HCT116 (cell line): ENCODE data around the gene MBD1. TPM values are rescaled to one million over a fixed set of nuclear protein-coding genes. Genes with fewer than 3 reads are reported as not detected.
"Not testable (repeated sequence)": the region's sequence is repeated elsewhere in the genome, so short reads cannot be mapped to it uniquely, and the experiment has no call there.

Source experiments
- ATAC-seq: fragments of 200-7000 bp; cut with Tn5 transposase; 2 replicates; pipeline ENCODE4 v1.9.1; 2020; ENCODE audit warnings: mild to moderate bottlenecking, moderate library complexity
- BruUV-seq: library from RNA; stranded (reverse); fragments of 400-500 nt; replicated peaks from 2 replicates; lab custom pipeline; 2021; lab: Mats Ljungman, UMichigan
- CTCF ChIA-PET: fragments of 300-600 bp; sonication (Branson Sonifier 250); formaldehyde crosslinking; loops from one replicate; lab custom pipeline; 2021; ENCODE audit warnings: antibody characterized with exemption; lab: Charles Lee
- POLR2A ChIA-PET: fragments of 300-600, 350-600 bp; sonication (Branson Sonifier 250); formaldehyde crosslinking; loops from one replicate; lab custom pipeline; 2021; ENCODE audit warnings: antibody characterized with exemption; lab: Charles Lee
- RAD21 ChIA-PET, 2 experiments: fragments of 300-600 bp; sonication (Branson Sonifier 250); formaldehyde crosslinking; loops; one replicate each; lab custom pipeline; 2023; ENCODE audit warnings: low total read pairs in 2 of 2; ENCODE audit not compliant: uncharacterized antibody in 2 of 2, unreplicated experiment in 2 of 2, low non-redundant PET in 1 of 2; lab: Charles Lee
- DNase-seq: peaks from one replicate; pipeline ENCODE4 v3.0.0-alpha.2; 2010; ENCODE audit warnings: low read depth, low spot score
- H2AFZ ChIP-seq: fragments of 200-600 bp; shearing (Covaris generic), sonication (generic); 2 replicates; pipeline ENCODE4 v1.6.1; 2017; ENCODE audit warnings: low read depth, mixed run types, mixed read lengths, antibody characterized with exemption, low read length; ENCODE audit not compliant: poor library complexity, severe bottlenecking
- H3K27ac ChIP-seq: 2 replicates; pipeline ENCODE4 v1.5.1; 2012; ENCODE audit warnings: low read depth, low read length
- H3K27me3 ChIP-seq: fragments of 200-600 bp; sonication (generic); 2 replicates; pipeline ENCODE4 v1.6.1; 2016; ENCODE audit warnings: mixed run types, low read length, mixed read lengths; ENCODE audit not compliant: insufficient read depth
- H3K36me3 ChIP-seq, 2 experiments: fragments of 200-500 bp in 1 of 2; fragments of 200-600 bp in 1 of 2; sonication (Bioruptor generic) in 1 of 2; sonication (generic) in 1 of 2; 2 replicates each; pipeline versions ENCODE4 v1.5.1 to v1.6.1; 2014 to 2016; ENCODE audit warnings: low read length in 2 of 2, inconsistent platforms in 1 of 2, mixed read lengths in 1 of 2, mixed run types in 1 of 2; ENCODE audit not compliant: insufficient read depth in 2 of 2, control insufficient read depth in 1 of 2
- H3K4me1 ChIP-seq, 2 experiments: fragments of 200-600 bp in 1 of 2; sonication (generic) in 1 of 2; 2 replicates each; pipeline versions ENCODE4 v1.5.1 to v1.6.1; 2012 to 2017; ENCODE audit warnings: low read length in 2 of 2, inconsistent platforms in 1 of 2, mild to moderate bottlenecking in 1 of 2, mixed read lengths in 1 of 2, mixed run types in 1 of 2, moderate library complexity in 1 of 2; ENCODE audit not compliant: insufficient read depth in 2 of 2, control insufficient read depth in 1 of 2
- H3K4me2 ChIP-seq: fragments of 200-600 bp; sonication (generic); 2 replicates; pipeline ENCODE4 v1.6.1; 2017; ENCODE audit warnings: mixed run types, low read length, mixed read lengths
- H3K4me3 ChIP-seq, 2 experiments: fragments of 200-600 bp in 1 of 2; sonication (generic) in 1 of 2; replicated peaks in 1 of 2; 2 replicates each; pipeline ENCODE4 v1.5.1; 2011 to 2016; ENCODE audit warnings: low read length in 2 of 2, control low read depth in 1 of 2, low read depth in 1 of 2, mild to moderate bottlenecking in 1 of 2, mixed read lengths in 1 of 2, mixed run types in 1 of 2
- H3K79me2 ChIP-seq: fragments of 200-600 bp; sonication (generic); 2 replicates; pipeline ENCODE4 v1.6.1; 2017; ENCODE audit warnings: mild to moderate bottlenecking, mixed run types, low read length, moderate library complexity, mixed read lengths; ENCODE audit not compliant: insufficient read depth
- H3K9ac ChIP-seq: fragments of 200-600 bp; sonication (generic); 2 replicates; pipeline ENCODE4 v1.6.1; 2016; ENCODE audit warnings: low read length, mixed read lengths
- H3K9me2 ChIP-seq: fragments of 200-600 bp; sonication (generic), shearing (Covaris generic); 2 replicates; pipeline ENCODE4 v1.6.1; 2017; ENCODE audit warnings: mixed run types, mild to moderate bottlenecking, moderate library complexity; ENCODE audit not compliant: insufficient read depth
- H3K9me3 ChIP-seq, 2 experiments: fragments of 200-500 bp in 1 of 2; fragments of 200-600 bp in 1 of 2; sonication (Bioruptor generic) in 1 of 2; sonication (generic) in 1 of 2; 2 replicates each; pipeline ENCODE4 v1.6.1; 2014 to 2017; ENCODE audit warnings: low read length in 2 of 2, mixed read lengths in 2 of 2, inconsistent platforms in 1 of 2, low read depth in 1 of 2, mild to moderate bottlenecking in 1 of 2, mixed run types in 1 of 2, moderate library complexity in 1 of 2; ENCODE audit not compliant: control insufficient read depth in 1 of 2, insufficient read depth in 1 of 2
- H4K20me1 ChIP-seq: fragments of 200-600 bp; sonication (generic), shearing (Covaris generic); 2 replicates; pipeline ENCODE4 v1.6.1; 2017; ENCODE audit warnings: mixed run types, mild to moderate bottlenecking, moderate library complexity; ENCODE audit not compliant: insufficient read depth
- EZH2 ChIP-seq: fragments of 200-600 bp; sonication (generic); IDR thresholded peaks from 2 replicates; pipeline ENCODE4 v1.6.1; 2017; ENCODE audit warnings: antibody characterized with exemption, mixed run types
- EZH2phosphoT487 ChIP-seq: fragments of 200-600 bp; IDR thresholded peaks from 2 replicates; pipeline ENCODE4 v1.6.1; 2018; ENCODE audit warnings: antibody characterized with exemption, borderline replicate concordance
- FOSL1 ChIP-seq: IDR thresholded peaks from 2 replicates; pipeline ENCODE4 v1.6.1; 2012; ENCODE audit warnings: low read depth
- POLR2AphosphoS5 ChIP-seq: IDR thresholded peaks from 2 replicates; pipeline ENCODE4 v1.6.1; 2011; ENCODE audit warnings: mild to moderate bottlenecking, low read depth, low read length, moderate library complexity
- RAD21 ChIP-seq: IDR thresholded peaks from 2 replicates; pipeline ENCODE4 v1.6.1; 2012; ENCODE audit warnings: low read depth, mild to moderate bottlenecking
- SP1 ChIP-seq: IDR thresholded peaks from 2 replicates; pipeline ENCODE4 v1.6.1; 2012; ENCODE audit warnings: low read depth
- YY1 ChIP-seq: IDR thresholded peaks from 2 replicates; pipeline ENCODE4 v1.6.1; 2011; ENCODE audit warnings: low read length, low read depth, moderate library complexity, mild to moderate bottlenecking; ENCODE audit not compliant: insufficient replicate concordance; ENCODE audit errors: extremely low read depth
- intact Hi-C: fragments of 100-400 bp; cut with micrococcal nuclease; formaldehyde crosslinking; loops from 2 replicates; pipeline ENCODE4 v1.10.0; 2022
- total RNA-seq: library from RNA; stranded (reverse); gene quantifications from one replicate; pipeline ENCODE4 v1.2.1, GENCODE V29; 2021; ENCODE audit not compliant: unreplicated experiment
- TF ChIP-seq, protein P1 (sequence below): IDR thresholded peaks from 2 replicates; pipeline ENCODE4 v1.6.1; 2012
- TF ChIP-seq, protein P2 (sequence below): IDR thresholded peaks from 2 replicates; pipeline ENCODE4 v1.6.1; 2011; ENCODE audit warnings: mild to moderate bottlenecking, low read length, moderate library complexity; ENCODE audit not compliant: insufficient replicate concordance; ENCODE audit errors: extremely low read depth
- TF ChIP-seq, protein P3 (sequence below), 3 experiments: fragments of 200-600 bp in 1 of 3; sonication (generic) in 1 of 3; IDR thresholded peaks in 2 of 3; conservative IDR thresholded peaks in 1 of 3; 2 replicates each; pipeline ENCODE4 v1.5.1; 2012 to 2017; ENCODE audit warnings: low read depth in 2 of 3, low read length in 2 of 3, antibody characterized with exemption in 1 of 3, borderline replicate concordance in 1 of 3, control low read depth in 1 of 3, mild to moderate bottlenecking in 1 of 3, mixed read lengths in 1 of 3, mixed run types in 1 of 3, moderate library complexity in 1 of 3; ENCODE audit not compliant: insufficient read depth in 1 of 3

Gene MBD1
- total RNA-seq, 1 experiment from 2014 or later, result 63.9 TPM

DNA sequence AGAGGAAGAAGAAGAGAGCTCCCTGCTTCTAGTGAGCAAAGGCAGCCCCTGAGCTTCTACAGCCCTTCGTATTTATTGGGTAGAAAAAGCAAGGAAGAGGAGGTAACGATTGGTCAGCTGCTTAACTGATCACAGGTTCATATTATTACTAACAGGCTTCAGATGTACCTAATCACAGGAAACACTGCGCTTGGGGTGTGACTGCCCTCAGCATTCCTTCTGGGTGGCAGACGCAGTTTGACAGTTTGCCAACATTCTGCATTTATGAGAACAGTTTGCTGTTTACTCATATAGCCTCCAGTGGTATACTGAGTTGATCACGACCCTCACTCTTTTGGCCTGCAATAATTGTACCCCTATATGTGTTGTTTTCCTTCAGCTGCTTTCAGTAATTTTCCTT is 27.5 kb upstream of the MBD1 start:
- H2AFZ ChIP-seq, BruUV-seq, H3K4me1 ChIP-seq, H3K27ac ChIP-seq, RAD21 ChIA-PET, H3K4me2 ChIP-seq, H3K79me2 ChIP-seq, DNase-seq, POLR2A ChIA-PET, H4K20me1 ChIP-seq, intact Hi-C loops, H3K9me3 ChIP-seq, H3K4me3 ChIP-seq, ATAC-seq, H3K9me2 ChIP-seq, H3K9ac ChIP-seq, H3K36me3 ChIP-seq, H3K27me3 ChIP-seq, CTCF ChIA-PET: not testable (repeated sequence)

DNA sequence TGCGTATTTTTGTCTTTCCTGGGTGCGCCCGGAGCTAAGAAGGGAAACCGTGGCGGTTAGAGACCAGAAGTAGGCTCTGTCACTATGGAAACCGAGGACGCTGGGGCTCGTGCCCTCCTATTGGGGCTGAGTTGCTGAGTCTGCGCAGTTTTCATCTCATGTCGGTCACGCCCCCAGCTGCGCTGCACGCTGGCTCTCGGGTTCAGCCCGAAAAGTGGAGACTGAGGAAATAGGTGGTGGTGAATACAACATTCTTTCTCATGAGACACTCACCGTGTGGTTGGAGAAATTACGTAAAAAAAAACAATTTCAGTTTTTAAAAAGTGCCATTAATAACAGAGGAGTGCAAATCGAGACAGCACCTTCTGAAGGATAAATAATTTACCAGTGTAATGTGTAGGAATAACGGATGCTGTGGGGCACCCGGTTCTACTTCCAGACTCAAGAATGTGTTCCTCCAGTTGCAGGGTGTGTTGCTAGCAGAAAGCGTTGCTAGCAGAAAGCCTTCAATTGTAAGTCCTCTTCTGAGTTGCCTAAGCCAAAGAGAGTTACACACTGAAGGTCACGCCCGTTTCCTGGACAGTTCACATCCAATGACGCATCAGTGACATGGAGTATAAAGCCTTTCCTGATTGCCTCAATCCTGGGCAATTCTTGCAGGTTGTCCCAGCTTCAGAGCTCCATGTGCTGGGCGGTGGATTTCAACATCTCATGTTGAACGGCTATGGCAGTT is 26.6 kb upstream of the MBD1 start:
- Histone ChIP-seq H3K27me3 (no peaks in the 10 kb centered on the region), H3K4me1 (no peaks in the 10 kb centered on the region), H3K79me2 (no peaks in the 10 kb centered on the region), H3K36me3 (no peaks in the 10 kb centered on the region), H3K27ac (no peak overlapping the region), H4K20me1 (no peaks in the 10 kb centered on the region)
- intact Hi-C loops, result no loop called here
- POLR2A ChIA-PET, result no interaction called here
- RAD21 ChIA-PET, result no interaction called here
- DNase-seq, result no peak
- no peak for ATAC-seq
- TF ChIP-seq SP1 (no peak), RAD21 (no peak), FOSL1 (no peak), YY1 (no peak), EZH2phosphoT487 (no peak), POLR2AphosphoS5 (no peak), EZH2 (no peak)
- TF ChIP-seq, protein P1, sequence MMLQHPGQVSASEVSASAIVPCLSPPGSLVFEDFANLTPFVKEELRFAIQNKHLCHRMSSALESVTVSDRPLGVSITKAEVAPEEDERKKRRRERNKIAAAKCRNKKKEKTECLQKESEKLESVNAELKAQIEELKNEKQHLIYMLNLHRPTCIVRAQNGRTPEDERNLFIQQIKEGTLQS, result no peak
- TF ChIP-seq, protein P2, sequence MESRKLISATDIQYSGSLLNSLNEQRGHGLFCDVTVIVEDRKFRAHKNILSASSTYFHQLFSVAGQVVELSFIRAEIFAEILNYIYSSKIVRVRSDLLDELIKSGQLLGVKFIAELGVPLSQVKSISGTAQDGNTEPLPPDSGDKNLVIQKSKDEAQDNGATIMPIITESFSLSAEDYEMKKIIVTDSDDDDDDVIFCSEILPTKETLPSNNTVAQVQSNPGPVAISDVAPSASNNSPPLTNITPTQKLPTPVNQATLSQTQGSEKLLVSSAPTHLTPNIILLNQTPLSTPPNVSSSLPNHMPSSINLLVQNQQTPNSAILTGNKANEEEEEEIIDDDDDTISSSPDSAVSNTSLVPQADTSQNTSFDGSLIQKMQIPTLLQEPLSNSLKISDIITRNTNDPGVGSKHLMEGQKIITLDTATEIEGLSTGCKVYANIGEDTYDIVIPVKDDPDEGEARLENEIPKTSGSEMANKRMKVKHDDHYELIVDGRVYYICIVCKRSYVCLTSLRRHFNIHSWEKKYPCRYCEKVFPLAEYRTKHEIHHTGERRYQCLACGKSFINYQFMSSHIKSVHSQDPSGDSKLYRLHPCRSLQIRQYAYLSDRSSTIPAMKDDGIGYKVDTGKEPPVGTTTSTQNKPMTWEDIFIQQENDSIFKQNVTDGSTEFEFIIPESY, result no peak
- TF ChIP-seq, protein P3, sequence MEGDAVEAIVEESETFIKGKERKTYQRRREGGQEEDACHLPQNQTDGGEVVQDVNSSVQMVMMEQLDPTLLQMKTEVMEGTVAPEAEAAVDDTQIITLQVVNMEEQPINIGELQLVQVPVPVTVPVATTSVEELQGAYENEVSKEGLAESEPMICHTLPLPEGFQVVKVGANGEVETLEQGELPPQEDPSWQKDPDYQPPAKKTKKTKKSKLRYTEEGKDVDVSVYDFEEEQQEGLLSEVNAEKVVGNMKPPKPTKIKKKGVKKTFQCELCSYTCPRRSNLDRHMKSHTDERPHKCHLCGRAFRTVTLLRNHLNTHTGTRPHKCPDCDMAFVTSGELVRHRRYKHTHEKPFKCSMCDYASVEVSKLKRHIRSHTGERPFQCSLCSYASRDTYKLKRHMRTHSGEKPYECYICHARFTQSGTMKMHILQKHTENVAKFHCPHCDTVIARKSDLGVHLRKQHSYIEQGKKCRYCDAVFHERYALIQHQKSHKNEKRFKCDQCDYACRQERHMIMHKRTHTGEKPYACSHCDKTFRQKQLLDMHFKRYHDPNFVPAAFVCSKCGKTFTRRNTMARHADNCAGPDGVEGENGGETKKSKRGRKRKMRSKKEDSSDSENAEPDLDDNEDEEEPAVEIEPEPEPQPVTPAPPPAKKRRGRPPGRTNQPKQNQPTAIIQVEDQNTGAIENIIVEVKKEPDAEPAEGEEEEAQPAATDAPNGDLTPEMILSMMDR (IDR thresholded peaks at IDR 0.05 in 2 of 3, conservative IDR thresholded peaks at IDR 0.05 in 1 of 3; ENCODE audit: borderline replicate concordance in 1 of 3, insufficient read depth in 1 of 3, low read depth in 2 of 3, low read length in 2 of 3), result no peak
- TF ChIP-seq, all 23 proteins: peak for 0
- no peaks in the 10 kb centered on the region; the same call in 1 of the 2 replicates for H3K9me2 ChIP-seq
- H3K4me3 ChIP-seq, result no peak overlapping the region
- CTCF ChIA-PET, result no interaction called here
- H3K9me3 ChIP-seq, result no peaks in the 10 kb centered on the region
- no peak overlapping the region for H2AFZ ChIP-seq
- no TSS peak for BruUV-seq
- no peak overlapping the region for H3K9ac ChIP-seq
- H3K4me2 ChIP-seq, result no peak overlapping the region
